T-helper 1 cell treated with Interleukin-12 subunit alpha and Interleukin-12 subunit beta and Interleukin-4 antibody, amounts not matched to agents 30 μg/mL and 1 μg/mL, for 36 hours (primary cell): Measurements from ENCODE around the gene KIDINS220.

Experiments used
- H3K27ac Mint-ChIP-seq: one replicate; pipeline ENCODE4 v1.8.0; 2021; ENCODE audit warnings: mild to moderate bottlenecking, mixed read lengths
- H3K27me3 Mint-ChIP-seq: one replicate; pipeline ENCODE4 v1.8.0; 2021; ENCODE audit warnings: low read depth, mixed read lengths
- H3K36me3 Mint-ChIP-seq: one replicate; pipeline ENCODE4 v1.8.0; 2021; ENCODE audit warnings: low read depth, mixed read lengths
- H3K4me1 Mint-ChIP-seq: one replicate; pipeline ENCODE4 v1.8.0; 2021; ENCODE audit warnings: low read depth, mixed read lengths
- H3K4me3 Mint-ChIP-seq: one replicate; pipeline ENCODE4 v1.8.0; 2021; ENCODE audit warnings: mild to moderate bottlenecking, moderate library complexity, mixed read lengths
- H3K9me3 Mint-ChIP-seq: one replicate; pipeline ENCODE4 v1.8.0; 2021; ENCODE audit warnings: mixed read lengths

Gene KIDINS220

GRCh38 chr2:8697190-8697589 is 140.2 kb downstream of the KIDINS220 start:
- Mint-ChIP-seq H3K36me3 (no peaks in the 10 kb centered on the region), H3K27me3 (peaks cover 7% of the 10 kb centered on the region), H3K9me3 (no peaks in the 10 kb centered on the region), H3K4me3 (no peak overlapping the region), H3K27ac (no peak overlapping the region), H3K4me1 (peaks cover 5% of the 10 kb centered on the region)

- no peaks in the 10 kb centered on the region for H3K36me3 Mint-ChIP-seq
- no peak overlapping the region for H3K27ac Mint-ChIP-seq
- no peaks in the 10 kb centered on the region for H3K9me3 Mint-ChIP-seq
- H3K4me3 Mint-ChIP-seq, result no peak overlapping the region
- H3K4me1 Mint-ChIP-seq, result peaks cover 5% of the 10 kb centered on the region
- H3K27me3 Mint-ChIP-seq, result peaks cover 24% of the 10 kb centered on the region
These were observed 142.7 kb downstream of the KIDINS220 start for GRCh38 chr2:8694737-8695136.

- no peaks in the 10 kb centered on the region for H3K36me3 Mint-ChIP-seq
- peaks cover 29% of the 10 kb centered on the region for H3K27me3 Mint-ChIP-seq
- H3K4me3 Mint-ChIP-seq, result peak overlapping the region; percentile 60
- H3K27ac Mint-ChIP-seq, result no peak overlapping the region
- peaks cover 5% of the 10 kb centered on the region for H3K4me1 Mint-ChIP-seq
- no peaks in the 10 kb centered on the region for H3K9me3 Mint-ChIP-seq
These were observed 144.1 kb downstream of the KIDINS220 start for GRCh38 chr2:8693157-8693821.

GRCh38 chr2:8692783-8693156 is 144.6 kb downstream of the KIDINS220 start:
- H3K27ac Mint-ChIP-seq, result no peak overlapping the region
- H3K27me3 Mint-ChIP-seq, result peaks cover 29% of the 10 kb centered on the region
- no peaks in the 10 kb centered on the region for H3K36me3 Mint-ChIP-seq
- no peaks in the 10 kb centered on the region for H3K9me3 Mint-ChIP-seq
- no peak overlapping the region for H3K4me3 Mint-ChIP-seq
- peaks cover 5% of the 10 kb centered on the region for H3K4me1 Mint-ChIP-seq

- H3K36me3 Mint-ChIP-seq, result peaks cover 2% of the 10 kb centered on the region
- no peak overlapping the region for H3K4me3 Mint-ChIP-seq
- peaks cover 5% of the 10 kb centered on the region for H3K4me1 Mint-ChIP-seq
- no peaks in the 10 kb centered on the region for H3K9me3 Mint-ChIP-seq
- peaks cover 29% of the 10 kb centered on the region for H3K27me3 Mint-ChIP-seq
- no peak overlapping the region for H3K27ac Mint-ChIP-seq
These were observed 145.5 kb downstream of the KIDINS220 start for GRCh38 chr2:8691859-8692437.

- H3K4me1 Mint-ChIP-seq, result peaks cover 19% of the 10 kb centered on the region
- H3K36me3 Mint-ChIP-seq, result peaks cover 27% of the 10 kb centered on the region
- peak overlapping the region; percentile 29 for H3K27ac Mint-ChIP-seq
These were observed 151.6 kb downstream of the KIDINS220 start for GRCh38 chr2:8685697-8686358.

GRCh38 chr2:8684878-8685696 is 152.3 kb downstream of the KIDINS220 start:
- Mint-ChIP-seq H3K4me1 (peaks cover 19% of the 10 kb centered on the region), H3K27ac (peak overlapping the region; percentile 95), H3K9me3 (no peaks in the 10 kb centered on the region), H3K27me3 (peaks cover 7% of the 10 kb centered on the region), H3K36me3 (peaks cover 27% of the 10 kb centered on the region), H3K4me3 (peak overlapping the region; percentile 99)

More at GRCh38 chr2:8685697-8686358, 151.6 kb downstream of the KIDINS220 start:
- Mint-ChIP-seq H3K27me3 (peaks cover 9% of the 10 kb centered on the region), H3K4me3 (peak overlapping the region; percentile 64), H3K9me3 (no peaks in the 10 kb centered on the region)

- Mint-ChIP-seq H3K36me3 (peaks cover 28% of the 10 kb centered on the region), H3K4me1 (peaks cover 24% of the 10 kb centered on the region), H3K9me3 (no peaks in the 10 kb centered on the region), H3K4me3 (peak overlapping the region; percentile 99), H3K27ac (peak overlapping the region; percentile 95), H3K27me3 (peaks cover 7% of the 10 kb centered on the region)
These were observed 152.9 kb downstream of the KIDINS220 start for GRCh38 chr2:8684540-8684877.

- peaks cover 28% of the 10 kb centered on the region for H3K36me3 Mint-ChIP-seq
- no peaks in the 10 kb centered on the region for H3K9me3 Mint-ChIP-seq
- peaks cover 9% of the 10 kb centered on the region for H3K27me3 Mint-ChIP-seq
- peaks cover 31% of the 10 kb centered on the region for H3K4me1 Mint-ChIP-seq
- H3K27ac Mint-ChIP-seq, result peak overlapping the region; percentile 95
- peak overlapping the region; percentile 99 for H3K4me3 Mint-ChIP-seq
These were observed 154.4 kb downstream of the KIDINS220 start for GRCh38 chr2:8682719-8683667.

- peaks cover 26% of the 10 kb centered on the region for H3K36me3 Mint-ChIP-seq
- peak within 1 kb of the TSS; percentile 95 for H3K27ac Mint-ChIP-seq
- H3K27me3 Mint-ChIP-seq, result peaks cover 19% of the 10 kb centered on the region
- H3K4me1 Mint-ChIP-seq, result peaks cover 38% of the 10 kb centered on the region
- peak within 1 kb of the TSS; percentile 99 for H3K4me3 Mint-ChIP-seq
- no peaks in the 10 kb centered on the region for H3K9me3 Mint-ChIP-seq
These were observed 155.4 kb downstream of the KIDINS220 start, which contains the start of gene ID2 for GRCh38 chr2:8681786-8682692. Gene ID2, plus strand, starts transcription at chr2:8682056. Its CDS starts 110 bp downstream, at chr2:8682166.

- H3K27me3 Mint-ChIP-seq, result peaks cover 24% of the 10 kb centered on the region
- H3K4me1 Mint-ChIP-seq, result peaks cover 36% of the 10 kb centered on the region
- H3K4me3 Mint-ChIP-seq, result peak overlapping the region; percentile 99
- no peaks in the 10 kb centered on the region for H3K9me3 Mint-ChIP-seq
- peaks cover 26% of the 10 kb centered on the region for H3K36me3 Mint-ChIP-seq
- H3K27ac Mint-ChIP-seq, result peak overlapping the region; percentile 79
These were observed 156.3 kb downstream of the KIDINS220 start for GRCh38 chr2:8680822-8681760.
